GM12878 (cell line): ENCODE results near the gene CCM2. TPM values are rescaled to one million over a fixed set of nuclear protein-coding genes. Genes with fewer than 3 reads are reported as not detected.

Experiments used
- ATAC-seq: fragments of 200-7000 bp; cut with Tn5 transposase; 3 replicates; pipeline ENCODE4 v1.9.1; 2020; ENCODE audit warnings: mild to moderate bottlenecking, moderate library complexity
- BruUV-seq: library from RNA; stranded (reverse); fragments of 400-500 nt; replicated peaks from 2 replicates; lab custom pipeline; 2021; lab: Mats Ljungman, UMichigan
- CTCF ChIA-PET: fragments of 300-600 bp; sonication (Branson Sonifier 250); formaldehyde crosslinking; extraction: SDS; loops from one replicate; lab custom pipeline; 2021; ENCODE audit warnings: inconsistent platforms; lab: Yijun Ruan, JAX
- POLR2A ChIA-PET: fragments of 350-600 bp; formaldehyde crosslinking; extraction: SDS; loops from one replicate; lab custom pipeline; 2021; ENCODE audit warnings: inconsistent platforms; lab: Charles Lee
- RAD21 ChIA-PET: fragments of 300-600 bp; sonication (Branson Sonifier 250); formaldehyde crosslinking; loops from one replicate; lab custom pipeline; 2023; ENCODE audit warnings: antibody characterized with exemption; ENCODE audit not compliant: unreplicated experiment; lab: Charles Lee
- SMC1A ChIA-PET: fragments of 300-600 bp; sonication (Branson Sonifier 250); formaldehyde crosslinking; loops from one replicate; lab custom pipeline; 2023; ENCODE audit not compliant: unreplicated experiment, uncharacterized antibody; lab: Charles Lee
- DNase-seq: peaks from one replicate; pipeline ENCODE4 v3.0.0-alpha.2; 2011; ENCODE audit warnings: low read depth, low spot score
- FAIRE-seq: peaks from 3 replicates; lab custom pipeline; 2011; peaks lifted over from hg19 to GRCh38; lab: Jason Lieb, UNC
- H2AFZ ChIP-seq: 2 replicates; pipeline ENCODE4 v1.6.0; 2011; ENCODE audit warnings: low read depth, low read length, control low read depth; ENCODE audit not compliant: control insufficient read depth
- H3K27ac ChIP-seq: 2 replicates; pipeline ENCODE4 v1.5.1; 2011; ENCODE audit warnings: control low read depth; ENCODE audit not compliant: control insufficient read depth, insufficient read depth
- H3K27me3 ChIP-seq, 2 experiments: replicated peaks in 1 of 2; 2 replicates each; pipeline versions ENCODE4 v1.6.0 to v1.6.1; 2011; ENCODE audit warnings: low read length in 1 of 2; ENCODE audit not compliant: control insufficient read depth in 2 of 2, insufficient read depth in 2 of 2
- H3K36me3 ChIP-seq, 2 experiments: 2 replicates each; pipeline ENCODE4 v1.5.1; 2011; ENCODE audit warnings: low read length in 1 of 2; ENCODE audit not compliant: control insufficient read depth in 2 of 2, insufficient read depth in 2 of 2
- H3K4me1 ChIP-seq: 2 replicates; pipeline ENCODE4 v1.6.1; 2011; ENCODE audit warnings: mild to moderate bottlenecking, low read length, moderate library complexity, mixed read lengths; ENCODE audit not compliant: control insufficient read depth, insufficient read depth
- H3K4me2 ChIP-seq: 2 replicates; pipeline ENCODE4 v1.6.0; 2011; ENCODE audit warnings: control low read depth; ENCODE audit not compliant: control insufficient read depth, insufficient read depth
- H3K4me3 ChIP-seq: fragments of 200-600 bp; sonication (generic); 2 replicates; pipeline ENCODE4 v1.5.1; 2016
- H3K79me2 ChIP-seq: 2 replicates; pipeline ENCODE4 v1.6.0; 2011; ENCODE audit warnings: low read length; ENCODE audit not compliant: control insufficient read depth, insufficient read depth
- H3K9ac ChIP-seq: 2 replicates; pipeline ENCODE4 v1.8.0; 2011; ENCODE audit warnings: low read length, control low read depth, mixed read lengths; ENCODE audit not compliant: control insufficient read depth, insufficient read depth
- H3K9me3 ChIP-seq: replicated peaks from 3 replicates; pipeline ENCODE4 v1.5.1; 2011; ENCODE audit warnings: mild to moderate bottlenecking, low read length; ENCODE audit not compliant: control insufficient read depth, insufficient read depth
- H4K20me1 ChIP-seq: 2 replicates; pipeline ENCODE4 v1.6.0; 2011; ENCODE audit not compliant: control insufficient read depth, insufficient read depth
- BCL11A ChIP-seq: IDR thresholded peaks from 2 replicates; pipeline ENCODE4 v1.6.1; 2011; ENCODE audit warnings: low read depth, low read length
- BHLHE40 ChIP-seq, 2 experiments: fragments of 450-650 bp in 1 of 2; IDR thresholded peaks; 2 replicates each; pipeline ENCODE4 v1.6.1; 2011 to 2017; ENCODE audit warnings: low read depth in 2 of 2, borderline replicate concordance in 1 of 2, improper control_type of control experiment in 1 of 2, low read length in 1 of 2, mild to moderate bottlenecking in 1 of 2
- CBX3 ChIP-seq: fragments of 200-600 bp; sonication (generic); IDR thresholded peaks from 2 replicates; pipeline ENCODE4 v1.6.1; 2016; ENCODE audit warnings: low read depth, borderline replicate concordance
- EP300 ChIP-seq, 2 experiments: fragments of 150-350 bp in 1 of 2; IDR thresholded peaks; 2 replicates each; pipeline ENCODE4 v1.6.1; 2011 to 2012; ENCODE audit warnings: low read depth in 2 of 2, low read length in 2 of 2, borderline replicate concordance in 1 of 2, improper control_type of control experiment in 1 of 2, inconsistent platforms in 1 of 2; ENCODE audit not compliant: control insufficient read depth in 1 of 2
- GATAD2B ChIP-seq: fragments of 450-650 bp; conservative IDR thresholded peaks from 2 replicates; pipeline ENCODE4 v1.6.1; 2017; ENCODE audit warnings: low read depth, mild to moderate bottlenecking, moderate library complexity
- JUND ChIP-seq: IDR thresholded peaks from 2 replicates; pipeline ENCODE4 v1.6.1; 2012; ENCODE audit warnings: low read depth, mild to moderate bottlenecking, low read length, improper control_type of control experiment, moderate library complexity
- NFYB ChIP-seq: IDR thresholded peaks from 2 replicates; pipeline ENCODE4 v1.6.1; 2011; ENCODE audit warnings: low read depth, mild to moderate bottlenecking, low read length, improper control_type of control experiment, moderate library complexity; ENCODE audit not compliant: insufficient read depth
- NR2C1 ChIP-seq: fragments of 450-650 bp; IDR thresholded peaks from 2 replicates; pipeline ENCODE4 v1.6.1; 2017; ENCODE audit warnings: antibody characterized with exemption, mild to moderate bottlenecking, moderate library complexity
- PKNOX1 ChIP-seq: fragments of 450-650 bp; IDR thresholded peaks from 2 replicates; pipeline ENCODE4 v1.6.1; 2016; ENCODE audit warnings: mild to moderate bottlenecking
- POU2F2 ChIP-seq: IDR thresholded peaks from 3 replicates; pipeline ENCODE4 v1.6.1; 2011; ENCODE audit warnings: low read depth, mild to moderate bottlenecking, low read length, borderline replicate concordance
- RUNX3 ChIP-seq: IDR thresholded peaks from 2 replicates; pipeline ENCODE4 v1.6.1; 2012; ENCODE audit warnings: low read length, inconsistent platforms
- SUZ12 ChIP-seq: fragments of 200-600 bp; sonication (generic); IDR thresholded peaks from one replicate; pipeline ENCODE4 v1.6.1; 2018; ENCODE audit warnings: antibody characterized with exemption, mild to moderate bottlenecking; ENCODE audit not compliant: unreplicated experiment
- YBX1 ChIP-seq: fragments of 450-650 bp; IDR thresholded peaks from 2 replicates; pipeline ENCODE4 v1.6.1; 2016; ENCODE audit warnings: antibody characterized with exemption
- WGBS: methylation state at CpG from one replicate; pipeline ENCODE4 v1.1.6; 2016; ENCODE audit warnings: low lambda C conversion rate; ENCODE audit not compliant: insufficient replicate concordance, insufficient coverage; ENCODE audit errors: missing lambda C conversion rate; 5-methylcytosine and 5-hydroxymethylcytosine counted together
- in situ Hi-C: fragments of 300-500 bp; cut with MboI; formaldehyde crosslinking; loops from 9 replicates; pipeline ENCODE4 v1.14.3; 2018; ENCODE audit warnings: mixed read lengths
- intact Hi-C: fragments of 100-400 bp; cut with micrococcal nuclease; formaldehyde crosslinking; loops from one replicate; pipeline ENCODE4 v1.14.2; 2022; ENCODE audit not compliant: unreplicated experiment
- polyA plus RNA-seq, 11 experiments: library from polyadenylated mRNA; depleted of rRNA in 4 of 11; unstranded in 6 of 11; stranded (reverse) in 5 of 11; fragments of >200 nt; fragmentation: Nextera tagmentation in 4 of 11; fragmentation: Illumina TruSeq in 1 of 11; extraction: Ambion mirVana in 4 of 11; extraction: Trizol in 1 of 11; gene quantifications; 1 replicate in 1 of 11; 2 replicates in 10 of 11; pipeline versions ENCODE4 v1.2.1 to v1.2.3, GENCODE V29; 2011 to 2016; ENCODE audit warnings: inconsistent platforms in 2 of 11, missing spikeins in 2 of 11, low read depth in 1 of 11
- total RNA-seq, 4 experiments: library from RNA; depleted of rRNA in 3 of 4; stranded (reverse); fragments of >200 nt in 3 of 4; fragmentation: Illumina TruSeq in 1 of 4; extraction: Trizol in 1 of 4; gene quantifications; 2 replicates each; pipeline versions ENCODE4 v1.2.1 to v1.2.3, GENCODE V29; 2013 to 2021
- TF ChIP-seq, protein P1 (sequence below): fragments of 450-650 bp; IDR thresholded peaks from 2 replicates; pipeline ENCODE4 v1.6.1; 2017; ENCODE audit warnings: borderline replicate concordance

The CCM2 gene
- total and polyA plus RNA-seq, 10 of the 15 experiments (the other 5 are each of a cell fraction or from before 2014, with no cell fraction given): 1.00 to 82.3 (median 48.7) TPM

- FAIRE-seq (no peak), DNase-seq (no peak), ATAC-seq (no peak)
- ChIA-PET POLR2A (interaction anchor here (0.7 to 1.6 kb wide), 7 partner anchors 9 to 50 kb away, joined by 3 to 5 read pairs (median 3); no protein-coding TSS in a partner anchor), RAD21 (interaction anchor here (1.9 kb wide), 1 partner anchor 62 kb away, joined by 10 read pairs; no protein-coding TSS in a partner anchor), SMC1A (interaction anchor here (1.1 to 1.8 kb wide), 4 partner anchors 9 to 62 kb away, joined by 3 to 9 read pairs (median 6); no protein-coding TSS in a partner anchor), CTCF (interaction anchor here (0.9 to 1.4 kb wide), 4 partner anchors 9 to 836 kb away, joined by 3 to 5 read pairs (median 4); no protein-coding TSS in a partner anchor)
- in situ Hi-C loops (no loop called here), intact Hi-C loops (no loop called here)
- Histone ChIP-seq H3K27me3 (no peaks in the 10 kb centered on the region), H3K9ac (no peak overlapping the region), H3K79me2 (peaks cover 51% of the 10 kb centered on the region), H3K4me1 (peaks cover 17% of the 10 kb centered on the region), H3K36me3 (peaks cover 7 to 25% of the 10 kb centered on the region in 2 experiments; a peak in 3 of 4 replicates), H3K27ac (no peak overlapping the region), H3K9me3 (no peaks in the 10 kb centered on the region), H3K4me2 (0 out of 2 replicates have a peak overlapping the region, but pooled peaks have one; percentile 39), H2AFZ (no peak overlapping the region), H3K4me3 (no peak overlapping the region), H4K20me1 (peaks cover 4% of the 10 kb centered on the region; the same call in 1 of the 2 replicates)
- BruUV-seq: no TSS peak
- WGBS: 63% methylated on average over 6 of the region's 6 CpGs
- no peak for TF ChIP-seq BCL11A
Measured at GRCh38 chr7:45035893-45036292, 35.9 kb downstream of the CCM2 start.

- H4K20me1 ChIP-seq: peaks cover 4% of the 10 kb centered on the region; the same call in 1 of the 2 replicates
- DNase-seq: no peak
- no peak overlapping the region for H3K27ac ChIP-seq
- POLR2A ChIA-PET: interaction anchor here (0.7 to 1.6 kb wide), 6 partner anchors 9 to 51 kb away, joined by 3 to 5 read pairs (median 3); no protein-coding TSS in a partner anchor
- no TSS peak for BruUV-seq
- no peaks in the 10 kb centered on the region for H3K27me3 ChIP-seq
- FAIRE-seq: no peak
- SMC1A ChIA-PET: interaction anchor here (1.1 to 1.8 kb wide), 4 partner anchors 9 to 63 kb away, joined by 3 to 9 read pairs (median 6); no protein-coding TSS in a partner anchor
- H3K79me2 ChIP-seq: peaks cover 49% of the 10 kb centered on the region
- H3K4me3 ChIP-seq: 0 out of 2 replicates have a peak overlapping the region, but pooled peaks have one; percentile 14
- H3K4me2 ChIP-seq: no peak overlapping the region
- no peaks in the 10 kb centered on the region for H3K9me3 ChIP-seq
- RAD21 ChIA-PET: interaction anchor here (0.8 to 1.9 kb wide), 2 partner anchors 9 to 63 kb away, joined by 3 to 10 read pairs; no protein-coding TSS in a partner anchor
- H3K4me1 ChIP-seq: peaks cover 17% of the 10 kb centered on the region
- no peak overlapping the region for H3K9ac ChIP-seq
- WGBS: 39% methylated on average over 3 of the region's 3 CpGs
- ATAC-seq: no peak
- CTCF ChIA-PET: interaction anchor here (0.9 to 1.4 kb wide), 4 partner anchors 9 to 835 kb away, joined by 3 to 5 read pairs (median 4); no protein-coding TSS in a partner anchor
- H2AFZ ChIP-seq: no peak overlapping the region
- intact Hi-C loops (no loop called here), in situ Hi-C loops (no loop called here)
- peaks cover 7 to 26% of the 10 kb centered on the region in 2 experiments; a peak in 3 of 4 replicates for H3K36me3 ChIP-seq
- no peak for TF ChIP-seq NFYB
- TF ChIP-seq YBX1: no peak
- TF ChIP-seq PKNOX1: no peak
- TF ChIP-seq RUNX3: no peak
- TF ChIP-seq CBX3: no peak
- no peak for TF ChIP-seq EP300 (IDR thresholded peaks at IDR 0.05; ENCODE audit: borderline replicate concordance in 1 of 2, control insufficient read depth in 1 of 2, low read depth in 2 of 2, low read length in 2 of 2)
- TF ChIP-seq GATAD2B: no peak
- TF ChIP-seq, protein P1, sequence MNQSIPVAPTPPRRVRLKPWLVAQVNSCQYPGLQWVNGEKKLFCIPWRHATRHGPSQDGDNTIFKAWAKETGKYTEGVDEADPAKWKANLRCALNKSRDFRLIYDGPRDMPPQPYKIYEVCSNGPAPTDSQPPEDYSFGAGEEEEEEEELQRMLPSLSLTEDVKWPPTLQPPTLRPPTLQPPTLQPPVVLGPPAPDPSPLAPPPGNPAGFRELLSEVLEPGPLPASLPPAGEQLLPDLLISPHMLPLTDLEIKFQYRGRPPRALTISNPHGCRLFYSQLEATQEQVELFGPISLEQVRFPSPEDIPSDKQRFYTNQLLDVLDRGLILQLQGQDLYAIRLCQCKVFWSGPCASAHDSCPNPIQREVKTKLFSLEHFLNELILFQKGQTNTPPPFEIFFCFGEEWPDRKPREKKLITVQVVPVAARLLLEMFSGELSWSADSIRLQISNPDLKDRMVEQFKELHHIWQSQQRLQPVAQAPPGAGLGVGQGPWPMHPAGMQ: no peak
- no peak for TF ChIP-seq POU2F2
- TF ChIP-seq BHLHE40 (IDR thresholded peaks at IDR 0.05; ENCODE audit: borderline replicate concordance in 1 of 2, low read depth in 2 of 2, low read length in 1 of 2): no peak
- no peak for TF ChIP-seq JUND
- TF ChIP-seq SUZ12: no peak
- no peak for TF ChIP-seq NR2C1
Measured at GRCh38 chr7:45036317-45036716, 36.3 kb downstream of the CCM2 start.
